ENCODE results near the gene UPP2.

Gene UPP2

GRCh38 chr2:158101384-158101926 lies at the start of gene UPP2:
TSS of gene UPP2 (plus strand) at chr2:158101876. CDS start at chr2:158102064, 188 bp downstream.
- Mint-ChIP-seq H3K27ac (ENCODE audit: low read depth) (no peak within 1 kb of the TSS), H3K4me1 (no peaks in the 10 kb centered on the region), H3K9me3 (no peaks in the 10 kb centered on the region), H3K4me3 (no peak within 1 kb of the TSS), H3K36me3 (ENCODE audit: insufficient read depth) (no peaks in the 10 kb centered on the region), H3K27me3 (no peaks in the 10 kb centered on the region)
- DNase-seq (ENCODE audit: low spot score in 2 of 2) (no peak), ATAC-seq (replicated peaks; ENCODE audit: extremely low read depth, poor library complexity, severe bottlenecking) (no peak)

GRCh38 chr2:158052761-158053160 lies 48.9 kb upstream of the UPP2 start:
- ATAC-seq (replicated peaks; ENCODE audit: extremely low read depth, poor library complexity, severe bottlenecking) (no peak), DNase-seq (ENCODE audit: low spot score in 2 of 2) (no peak)
- peaks cover 8% of the 10 kb centered on the region for H3K27me3 Mint-ChIP-seq
- H3K36me3 Mint-ChIP-seq (ENCODE audit: insufficient read depth) = no peaks in the 10 kb centered on the region
- no peak overlapping the region for H3K4me3 Mint-ChIP-seq
- H3K27ac Mint-ChIP-seq (ENCODE audit: low read depth) = no peak overlapping the region
- H3K9me3 Mint-ChIP-seq = no peaks in the 10 kb centered on the region
- H3K4me1 Mint-ChIP-seq = no peaks in the 10 kb centered on the region

GRCh38 chr2:158056875-158057274 lies 44.8 kb upstream of the UPP2 start:
- H3K27me3 Mint-ChIP-seq = no peaks in the 10 kb centered on the region
- H3K4me1 Mint-ChIP-seq = no peaks in the 10 kb centered on the region
- no peaks in the 10 kb centered on the region for H3K9me3 Mint-ChIP-seq
- H3K36me3 Mint-ChIP-seq (ENCODE audit: insufficient read depth) = no peaks in the 10 kb centered on the region
- no peak overlapping the region for H3K27ac Mint-ChIP-seq (ENCODE audit: low read depth)
- DNase-seq (ENCODE audit: low spot score in 2 of 2) (no peak), ATAC-seq (replicated peaks; ENCODE audit: extremely low read depth, poor library complexity, severe bottlenecking) (no peak)
- no peak overlapping the region for H3K4me3 Mint-ChIP-seq

GRCh38 chr2:158060160-158060834 lies 41.4 kb upstream of the UPP2 start:
- Mint-ChIP-seq H3K36me3 (ENCODE audit: insufficient read depth) (no peaks in the 10 kb centered on the region), H3K4me3 (no peak overlapping the region), H3K4me1 (no peaks in the 10 kb centered on the region), H3K27ac (ENCODE audit: low read depth) (no peak overlapping the region), H3K27me3 (no peaks in the 10 kb centered on the region), H3K9me3 (no peaks in the 10 kb centered on the region)
- DNase-seq (ENCODE audit: low spot score in 2 of 2) (no peak), ATAC-seq (replicated peaks; ENCODE audit: extremely low read depth, poor library complexity, severe bottlenecking) (no peak)

GRCh38 chr2:158060835-158061435 lies 40.7 kb upstream of the UPP2 start:
- no peak overlapping the region for H3K27ac Mint-ChIP-seq (ENCODE audit: low read depth)
- H3K4me1 Mint-ChIP-seq = no peaks in the 10 kb centered on the region
- no peaks in the 10 kb centered on the region for H3K27me3 Mint-ChIP-seq
- no peaks in the 10 kb centered on the region for H3K9me3 Mint-ChIP-seq
- no peak overlapping the region for H3K4me3 Mint-ChIP-seq
- DNase-seq (ENCODE audit: low spot score in 2 of 2) (no peak), ATAC-seq (replicated peaks; ENCODE audit: extremely low read depth, poor library complexity, severe bottlenecking) (no peak)
- H3K36me3 Mint-ChIP-seq (ENCODE audit: insufficient read depth) = no peaks in the 10 kb centered on the region

- no peak overlapping the region for H3K27ac Mint-ChIP-seq (ENCODE audit: low read depth)
- no peaks in the 10 kb centered on the region for H3K36me3 Mint-ChIP-seq (ENCODE audit: insufficient read depth)
- ATAC-seq (replicated peaks; ENCODE audit: extremely low read depth, poor library complexity, severe bottlenecking) = no peak
These were observed 39.9 kb upstream of the UPP2 start for GRCh38 chr2:158061763-158062162.

GRCh38 chr2:158066046-158066713 lies 35.5 kb upstream of the UPP2 start:
- Mint-ChIP-seq H3K27me3 (peaks cover 32% of the 10 kb centered on the region), H3K27ac (ENCODE audit: low read depth) (no peak overlapping the region), H3K36me3 (ENCODE audit: insufficient read depth) (no peaks in the 10 kb centered on the region)

More at GRCh38 chr2:158061763-158062162, 39.9 kb upstream of the UPP2 start:
- H3K4me1 Mint-ChIP-seq = no peaks in the 10 kb centered on the region
- no peak overlapping the region for H3K4me3 Mint-ChIP-seq
- peaks cover 3% of the 10 kb centered on the region for H3K27me3 Mint-ChIP-seq
- DNase-seq (ENCODE audit: low spot score in 2 of 2) = no peak
- no peaks in the 10 kb centered on the region for H3K9me3 Mint-ChIP-seq

GRCh38 chr2:158071018-158071417 lies 30.7 kb upstream of the UPP2 start:
- H3K27ac Mint-ChIP-seq (ENCODE audit: low read depth) = no peak overlapping the region
- H3K4me3 Mint-ChIP-seq = no peak overlapping the region
- no peaks in the 10 kb centered on the region for H3K9me3 Mint-ChIP-seq
- no peaks in the 10 kb centered on the region for H3K36me3 Mint-ChIP-seq (ENCODE audit: insufficient read depth)
- peaks cover 73% of the 10 kb centered on the region for H3K27me3 Mint-ChIP-seq
- H3K4me1 Mint-ChIP-seq = no peaks in the 10 kb centered on the region
- DNase-seq (ENCODE audit: low spot score in 2 of 2) (no peak), ATAC-seq (replicated peaks; ENCODE audit: extremely low read depth, poor library complexity, severe bottlenecking) (no peak)

More at GRCh38 chr2:158066046-158066713, 35.5 kb upstream of the UPP2 start:
- Mint-ChIP-seq H3K4me3 (no peak overlapping the region), H3K9me3 (no peaks in the 10 kb centered on the region), H3K4me1 (no peaks in the 10 kb centered on the region)
- DNase-seq (ENCODE audit: low spot score in 2 of 2) (no peak), ATAC-seq (replicated peaks; ENCODE audit: extremely low read depth, poor library complexity, severe bottlenecking) (no peak)

- Mint-ChIP-seq H3K9me3 (no peaks in the 10 kb centered on the region), H3K27me3 (peaks cover 76% of the 10 kb centered on the region), H3K36me3 (ENCODE audit: insufficient read depth) (no peaks in the 10 kb centered on the region), H3K27ac (ENCODE audit: low read depth) (peak overlapping the region; percentile 67), H3K4me1 (no peaks in the 10 kb centered on the region), H3K4me3 (no peak overlapping the region)
- no peak for DNase-seq (ENCODE audit: low spot score in 2 of 2)
- no peak for ATAC-seq (replicated peaks; ENCODE audit: extremely low read depth, poor library complexity, severe bottlenecking)
These were observed 29.3 kb upstream of the UPP2 start for GRCh38 chr2:158072361-158072760.

GRCh38 chr2:158079672-158080071 lies 22.0 kb upstream of the UPP2 start:
- Mint-ChIP-seq H3K27me3 (peaks cover 36% of the 10 kb centered on the region), H3K9me3 (peaks cover 5% of the 10 kb centered on the region), H3K4me1 (no peaks in the 10 kb centered on the region), H3K36me3 (ENCODE audit: insufficient read depth) (no peaks in the 10 kb centered on the region), H3K27ac (ENCODE audit: low read depth) (no peak overlapping the region), H3K4me3 (no peak overlapping the region)
- ATAC-seq (replicated peaks; ENCODE audit: extremely low read depth, poor library complexity, severe bottlenecking) (no peak), DNase-seq (ENCODE audit: low spot score in 2 of 2) (no peak)

- Mint-ChIP-seq H3K9me3 (peaks cover 19% of the 10 kb centered on the region), H3K27ac (ENCODE audit: low read depth) (no peak overlapping the region), H3K27me3 (peaks cover 56% of the 10 kb centered on the region), H3K4me1 (no peaks in the 10 kb centered on the region), H3K4me3 (no peak overlapping the region), H3K36me3 (ENCODE audit: insufficient read depth) (no peaks in the 10 kb centered on the region)
- no peak for DNase-seq (ENCODE audit: low spot score in 2 of 2)
- no peak for ATAC-seq (replicated peaks; ENCODE audit: extremely low read depth, poor library complexity, severe bottlenecking)
These were observed 13.6 kb upstream of the UPP2 start for GRCh38 chr2:158088093-158088492.

- H3K9me3 Mint-ChIP-seq = peaks cover 19% of the 10 kb centered on the region
- no peaks in the 10 kb centered on the region for H3K36me3 Mint-ChIP-seq (ENCODE audit: insufficient read depth)
- ATAC-seq (replicated peaks; ENCODE audit: extremely low read depth, poor library complexity, severe bottlenecking) (no peak), DNase-seq (ENCODE audit: low spot score in 2 of 2) (no peak)
- no peak overlapping the region for H3K4me3 Mint-ChIP-seq
- H3K27ac Mint-ChIP-seq (ENCODE audit: low read depth) = no peak overlapping the region
- H3K27me3 Mint-ChIP-seq = peaks cover 56% of the 10 kb centered on the region
- no peaks in the 10 kb centered on the region for H3K4me1 Mint-ChIP-seq
These were observed 12.4 kb upstream of the UPP2 start for GRCh38 chr2:158089322-158089721.

GRCh38 chr2:158091647-158092046 lies 10.0 kb upstream of the UPP2 start:
- H3K4me3 Mint-ChIP-seq = no peak overlapping the region
- DNase-seq (ENCODE audit: low spot score in 2 of 2) (no peak), ATAC-seq (replicated peaks; ENCODE audit: extremely low read depth, poor library complexity, severe bottlenecking) (no peak)
- H3K36me3 Mint-ChIP-seq (ENCODE audit: insufficient read depth) = no peaks in the 10 kb centered on the region
- no peak overlapping the region for H3K27ac Mint-ChIP-seq (ENCODE audit: low read depth)
- peaks cover 45% of the 10 kb centered on the region for H3K27me3 Mint-ChIP-seq
- H3K4me1 Mint-ChIP-seq = no peaks in the 10 kb centered on the region
- H3K9me3 Mint-ChIP-seq = peaks cover 19% of the 10 kb centered on the region
